HepG2 (cell line): ENCODE measurements around the gene ARL6. TPM values are rescaled to one million over a fixed set of nuclear protein-coding genes. Genes with fewer than 3 reads are reported as not detected.

ENCODE experiments used
- ATAC-seq: fragments of 200-7000 bp; cut with Tn5 transposase; 3 replicates; pipeline ENCODE4 v1.9.1; 2020; ENCODE audit warnings: mild to moderate bottlenecking, moderate library complexity
- BruUV-seq: library from RNA; stranded (reverse); fragments of 400-500 nt; replicated peaks from 2 replicates; lab custom pipeline; 2021; lab: Mats Ljungman, UMichigan
- CTCF ChIA-PET: fragments of 300-600 bp; formaldehyde crosslinking; extraction: SDS; loops from one replicate; lab custom pipeline; 2021; ENCODE audit warnings: low total read pairs, inconsistent platforms, low intra/inter-chr PET ratio; lab: Yijun Ruan, JAX
- POLR2A ChIA-PET: fragments of 350-600 bp; sonication (Branson Sonifier 250); formaldehyde crosslinking; loops from one replicate; lab custom pipeline; 2020; ENCODE audit warnings: antibody characterized with exemption, inconsistent platforms; lab: Yijun Ruan, JAX
- DNase-seq: peaks from one replicate; pipeline ENCODE4 v3.0.0-alpha.2; 2015; ENCODE audit warnings: low spot score
- FAIRE-seq: peaks from 3 replicates; lab custom pipeline; 2011; peaks lifted over from hg19 to GRCh38; lab: Jason Lieb, UNC
- H2AFZ ChIP-seq: one replicate; pipeline ENCODE4 v1.6.1; 2011; ENCODE audit warnings: low read length, inconsistent platforms
- H3K27ac ChIP-seq: fragments of 300-600 bp; 3 replicates; pipeline ENCODE4 v1.8.0; 2011; ENCODE audit warnings: mixed run types, mild to moderate bottlenecking, mixed read lengths, low read length, inconsistent platforms; ENCODE audit not compliant: insufficient read depth; ENCODE audit errors: extremely low read length
- H3K27me3 ChIP-seq, 2 experiments: fragments of 200-600 bp in 1 of 2; 2 replicates in 1 of 2; 3 replicates in 1 of 2; pipeline versions ENCODE4 v1.6.0 to v1.8.0; 2011; ENCODE audit warnings: low read length in 2 of 2, mild to moderate bottlenecking in 2 of 2, moderate library complexity in 2 of 2, inconsistent platforms in 1 of 2; ENCODE audit not compliant: insufficient read depth in 2 of 2, control insufficient read depth in 1 of 2
- H3K36me3 ChIP-seq, 2 experiments: fragments of 200-600 bp in 1 of 2; replicated peaks in 1 of 2; 2 replicates in 1 of 2; 3 replicates in 1 of 2; pipeline versions ENCODE4 v1.5.1 to v1.8.0; 2011; ENCODE audit warnings: low read length in 2 of 2, inconsistent platforms in 1 of 2; ENCODE audit not compliant: insufficient read depth in 2 of 2, control insufficient read depth in 1 of 2
- H3K4me1 ChIP-seq: 2 replicates; pipeline ENCODE4 v1.5.1; 2012; ENCODE audit warnings: low read length, inconsistent platforms; ENCODE audit not compliant: insufficient read depth
- H3K4me2 ChIP-seq: 2 replicates; pipeline ENCODE4 v1.6.0; 2011; ENCODE audit warnings: low read depth, low read length, inconsistent platforms
- H3K4me3 ChIP-seq, 3 experiments: fragments of 200-600 bp in 1 of 3; sonication (generic), shearing (Covaris generic) in 1 of 3; replicated peaks in 1 of 3; 2 replicates each; pipeline ENCODE4 v1.5.1; 2011 to 2016; ENCODE audit warnings: low read length in 3 of 3, inconsistent platforms in 2 of 3, low read depth in 2 of 3, mild to moderate bottlenecking in 2 of 3, control low read depth in 1 of 3, mixed read lengths in 1 of 3; ENCODE audit not compliant: insufficient read depth in 1 of 3
- H3K79me2 ChIP-seq: one replicate; pipeline ENCODE4 v1.6.1; 2011; ENCODE audit warnings: low read length, inconsistent platforms; ENCODE audit not compliant: insufficient read depth
- H3K9ac ChIP-seq: 2 replicates; pipeline ENCODE4 v1.6.0; 2011; ENCODE audit warnings: mild to moderate bottlenecking, low read depth, low read length, inconsistent platforms; ENCODE audit not compliant: insufficient read depth
- H3K9me3 ChIP-seq: 2 replicates; pipeline ENCODE4 v1.5.1; 2012; ENCODE audit warnings: mild to moderate bottlenecking, low read length
- H4K20me1 ChIP-seq: 2 replicates; pipeline ENCODE4 v1.6.0; 2011; ENCODE audit warnings: inconsistent platforms, mild to moderate bottlenecking, low read length, moderate library complexity; ENCODE audit not compliant: insufficient read depth
- MAZ ChIP-seq, 2 experiments: sonication (generic) in 1 of 2; formaldehyde crosslinking in 1 of 2; IDR thresholded peaks; 2 replicates each; pipeline versions ENCODE4 v1.5.0 to v1.6.1; 2012 to 2020; ENCODE audit warnings: low read depth in 2 of 2, mild to moderate bottlenecking in 2 of 2, borderline replicate concordance in 1 of 2, improper control_type of control experiment in 1 of 2, low read length in 1 of 2, missing genetic modification reagents in 1 of 2, moderate library complexity in 1 of 2
- SP5 ChIP-seq: IDR thresholded peaks from 2 replicates; pipeline ENCODE4 v1.6.1; 2016; ENCODE audit warnings: low read depth, borderline replicate concordance
- ZNF292 ChIP-seq: sonication (generic); formaldehyde crosslinking; IDR thresholded peaks from 2 replicates; pipeline ENCODE4 v1.8.1; 2022; ENCODE audit warnings: mild to moderate bottlenecking, low read depth, missing genetic modification reagents, borderline replicate concordance
- ZNF747 ChIP-seq: sonication (generic); formaldehyde crosslinking; IDR thresholded peaks from 2 replicates; pipeline ENCODE4 v1.8.1; 2023; ENCODE audit warnings: missing genetic modification reagents, mild to moderate bottlenecking, borderline replicate concordance
- ZNF782 ChIP-seq: sonication (generic); formaldehyde crosslinking; IDR thresholded peaks from 2 replicates; pipeline ENCODE4 v1.4.0; 2020; ENCODE audit warnings: missing genetic modification reagents, mild to moderate bottlenecking, borderline replicate concordance
- ZSCAN29 ChIP-seq: sonication (generic); formaldehyde crosslinking; conservative IDR thresholded peaks from 2 replicates; pipeline ENCODE4 v1.4.0; 2020; ENCODE audit warnings: mild to moderate bottlenecking, missing genetic modification reagents
- WGBS: methylation state at CpG from one replicate; pipeline ENCODE4 v1.1.6; 2017; ENCODE audit warnings: low lambda C conversion rate; 5-methylcytosine and 5-hydroxymethylcytosine counted together
- in situ Hi-C: cut with HindIII; loops from 2 replicates; pipeline ENCODE4 v1.10.0; 2017; ENCODE audit warnings: low pct_unique_long_range_greater_than_20kb; ENCODE audit not compliant: extremely low pct_ligation_motif_present
- intact Hi-C: fragments of 100-400 bp; cut with micrococcal nuclease; formaldehyde crosslinking; loops from one replicate; pipeline ENCODE4 v1.10.0; 2022; ENCODE audit not compliant: unreplicated experiment
- polyA plus RNA-seq, 8 experiments: library from polyadenylated mRNA; depleted of rRNA in 3 of 8; stranded (reverse) in 7 of 8; unstranded in 1 of 8; fragments of >200 nt; fragmentation: Illumina TruSeq in 4 of 8; extraction: Trizol in 4 of 8; gene quantifications; 2 replicates each; pipeline versions ENCODE4 v1.2.1 to v1.2.3, GENCODE V29; 2011 to 2016; ENCODE audit warnings: low read depth in 4 of 8, missing spikeins in 1 of 8, mixed read lengths in 1 of 8; ENCODE audit not compliant: insufficient read depth in 1 of 8
- total RNA-seq, 5 experiments: library from RNA; depleted of rRNA; stranded (reverse); fragments of >200 nt; fragmentation: Illumina TruSeq; extraction: Trizol; gene quantifications; 2 replicates each; pipeline ENCODE4 v1.2.3, GENCODE V29; 2016; ENCODE audit warnings: low read depth in 1 of 5
- TF ChIP-seq, protein P1 (sequence below): sonication (generic); formaldehyde crosslinking; IDR thresholded peaks from 2 replicates; pipeline ENCODE4 v1.5.1; 2020; ENCODE audit warnings: missing genetic modification reagents, mild to moderate bottlenecking, borderline replicate concordance

ARL6 gene
- total and polyA plus RNA-seq, 2 of the 13 experiments (the other 11 are each of a cell fraction or from before 2014, with no cell fraction given): 1.3 to 3.7 TPM

DNA sequence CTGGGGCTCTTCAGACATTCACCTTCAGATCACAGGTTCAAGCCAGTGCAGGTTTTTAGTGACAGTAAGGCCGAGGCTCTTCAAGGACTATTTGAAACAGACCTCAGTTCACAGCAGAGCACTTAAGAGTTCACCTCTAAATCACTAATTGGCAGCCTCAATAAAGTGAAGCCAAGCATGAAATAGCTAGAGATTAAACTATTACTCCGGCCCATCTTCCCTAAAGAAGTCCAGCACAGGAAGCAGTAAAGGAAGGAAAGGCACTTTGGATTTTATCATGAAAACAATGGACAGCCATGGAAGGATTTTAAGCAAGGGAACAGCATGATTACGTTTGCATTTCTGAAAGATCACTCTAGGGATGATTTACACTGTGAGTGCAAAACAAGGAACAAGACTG, 27.6 kb upstream of the ARL6 start:
- BruUV-seq: no TSS peak
- 0% methylated on average over 3 of the region's 3 CpGs for WGBS
- ChIA-PET POLR2A (no interaction called here), CTCF (no interaction called here)
- Histone ChIP-seq H2AFZ (no peak overlapping the region), H4K20me1 (no peaks in the 10 kb centered on the region), H3K4me3 (no peak overlapping the region), H3K9me3 (no peaks in the 10 kb centered on the region), H3K36me3 (no peaks in the 10 kb centered on the region), H3K4me2 (no peak overlapping the region), H3K9ac (no peak overlapping the region), H3K27me3 (no peaks in the 10 kb centered on the region), H3K79me2 (no peaks in the 10 kb centered on the region), H3K4me1 (no peaks in the 10 kb centered on the region)
- ATAC-seq (no peak), FAIRE-seq (no peak), DNase-seq (no peak)
- intact Hi-C loops (no loop called here), in situ Hi-C loops (no loop called here)
- TF ChIP-seq ZNF747 (CRISPR knock-in tag) (no peak), ZNF782 (CRISPR knock-in tag) (no peak), ZNF292 (CRISPR knock-in tag) (no peak), SP5 (CRISPR knock-in tag) (no peak), ZSCAN29 (CRISPR knock-in tag) (no peak), MAZ (IDR thresholded peaks at IDR 0.05; ENCODE audit: borderline replicate concordance, low read depth, low read length) (no peak), MAZ (CRISPR knock-in tag; IDR thresholded peaks at IDR 0.05; ENCODE audit: low read depth) (no peak)
- TF ChIP-seq, protein P1, sequence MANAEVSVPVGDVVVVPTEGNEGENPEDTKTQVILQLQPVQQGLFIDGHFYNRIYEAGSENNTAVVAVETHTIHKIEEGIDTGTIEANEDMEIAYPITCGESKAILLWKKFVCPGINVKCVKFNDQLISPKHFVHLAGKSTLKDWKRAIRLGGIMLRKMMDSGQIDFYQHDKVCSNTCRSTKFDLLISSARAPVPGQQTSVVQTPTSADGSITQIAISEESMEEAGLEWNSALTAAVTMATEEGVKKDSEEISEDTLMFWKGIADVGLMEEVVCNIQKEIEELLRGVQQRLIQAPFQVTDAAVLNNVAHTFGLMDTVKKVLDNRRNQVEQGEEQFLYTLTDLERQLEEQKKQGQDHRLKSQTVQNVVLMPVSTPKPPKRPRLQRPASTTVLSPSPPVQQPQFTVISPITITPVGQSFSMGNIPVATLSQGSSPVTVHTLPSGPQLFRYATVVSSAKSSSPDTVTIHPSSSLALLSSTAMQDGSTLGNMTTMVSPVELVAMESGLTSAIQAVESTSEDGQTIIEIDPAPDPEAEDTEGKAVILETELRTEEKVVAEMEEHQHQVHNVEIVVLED (CRISPR knock-in tag): no peak
- TF ChIP-seq, all 625 proteins: peak for 0
- H3K27ac ChIP-seq: no peak overlapping the region
